RKO (cell line): Measurements from ENCODE around the gene RBFOX2.
"Not testable (repeated sequence)": the region's sequence is repeated elsewhere in the genome, so short reads cannot be mapped to it uniquely, and the experiment has no call there.

Source experiments
- DNase-seq: peaks from one replicate; pipeline ENCODE4 v3.0.0-alpha.2; 2016; ENCODE audit warnings: low spot score

RBFOX2 gene

DNA sequence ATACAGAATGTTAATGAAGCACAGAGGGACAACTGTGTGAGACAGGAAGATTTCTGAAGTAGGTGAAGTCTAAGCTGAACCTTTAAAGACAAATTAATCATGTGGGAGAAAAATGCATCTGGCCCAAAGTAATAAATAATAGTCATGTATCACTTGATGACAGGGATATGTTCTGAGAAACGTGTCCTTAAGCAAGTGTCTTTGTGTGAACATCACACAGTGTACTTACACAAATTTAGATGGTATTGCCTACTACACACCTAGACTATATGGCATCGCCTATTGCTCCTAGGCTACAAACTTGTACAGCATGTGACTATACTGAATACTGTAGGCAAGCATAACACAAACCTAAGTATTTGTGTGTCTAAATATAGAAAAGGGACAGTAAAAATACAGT, 198.3 kb downstream of the RBFOX2 start:
- DNase-seq, result no peak

DNA sequence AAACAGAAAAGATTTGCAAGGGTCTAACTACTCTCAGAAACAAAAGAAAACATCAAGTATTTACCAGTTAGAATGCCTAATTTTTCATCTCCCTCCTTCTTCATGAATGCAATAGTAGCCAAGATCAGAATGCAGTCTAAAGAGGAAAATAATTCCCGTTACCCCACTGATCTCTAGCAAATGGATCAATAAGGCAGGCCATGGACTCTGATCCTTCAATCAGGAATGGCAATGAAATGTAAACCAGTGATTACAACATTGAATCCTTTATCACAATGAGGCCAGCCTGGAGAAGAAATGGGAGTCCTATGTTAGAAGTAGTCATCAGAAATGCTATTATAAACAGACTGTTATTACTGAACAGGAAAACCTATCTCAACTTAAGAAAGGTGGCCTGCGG, 204.4 kb downstream of the RBFOX2 start:
- DNase-seq, result no peak

DNA sequence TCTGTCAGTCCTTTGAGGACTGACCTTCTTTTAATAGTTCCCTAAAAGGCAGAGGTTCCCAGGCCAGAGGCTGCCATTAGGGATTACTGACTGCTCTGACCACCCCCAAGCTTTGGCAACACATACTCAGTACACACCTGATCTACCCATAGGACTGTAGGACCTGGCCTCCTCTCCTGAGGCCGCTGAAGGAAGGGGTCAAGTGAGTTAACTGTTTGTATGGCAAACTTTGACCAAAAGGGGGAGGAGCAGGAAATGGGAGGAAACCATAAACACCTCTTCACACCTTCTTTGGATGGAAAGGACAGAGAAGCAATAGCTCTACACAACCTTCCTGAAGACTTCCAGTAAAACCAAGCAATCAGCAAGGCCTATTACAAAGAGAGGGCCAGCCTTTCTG, 207.0 kb downstream of the RBFOX2 start:
- DNase-seq, result no peak

- no peak for DNase-seq
Observed at GRCh38 chr22:35819421-35819820, 209.2 kb downstream of the RBFOX2 start.

DNA sequence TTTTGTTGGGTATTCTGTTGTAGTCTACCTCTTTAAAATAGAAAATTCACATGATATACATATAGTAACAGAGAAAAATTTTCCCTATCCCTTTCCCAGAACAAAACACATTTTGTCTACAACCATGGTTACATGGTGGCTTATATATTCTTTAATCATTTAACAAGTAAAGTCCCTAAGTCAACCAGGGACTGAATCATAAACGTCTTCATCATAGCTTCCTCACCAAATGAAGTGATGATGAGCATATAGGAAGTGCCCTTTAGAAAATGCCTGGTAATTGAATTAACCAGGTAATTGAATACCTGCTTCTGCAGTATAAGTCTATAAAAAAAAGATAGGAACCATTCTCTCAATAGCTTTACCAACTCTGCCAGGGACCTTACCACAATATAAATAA, 209.7 kb downstream of the RBFOX2 start:
- no peak for DNase-seq

DNA sequence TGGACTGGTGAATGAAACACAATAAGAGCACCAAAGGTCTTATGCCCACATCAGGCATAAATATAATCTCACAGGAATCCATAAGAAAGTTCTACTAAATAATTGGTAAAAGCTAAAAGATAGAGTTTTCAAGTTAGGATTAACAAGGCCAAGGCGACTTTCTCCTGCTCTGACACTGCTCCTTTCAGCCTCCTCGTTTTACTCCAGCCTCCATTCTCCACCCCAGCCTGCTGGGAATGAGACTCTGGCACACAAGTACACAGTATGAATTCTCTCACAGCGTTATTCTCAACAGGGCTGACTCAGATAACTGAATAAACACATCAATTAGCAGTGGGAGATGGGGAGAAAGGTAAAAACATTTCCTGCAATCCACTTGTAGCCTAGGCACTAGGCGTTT, 216.0 kb downstream of the RBFOX2 start:
- DNase-seq, result no peak

GRCh38 chr22:35811670-35812069, 217.0 kb downstream of the RBFOX2 start:
- DNase-seq, result no peak

GRCh38 chr22:35809816-35810215, 218.8 kb downstream of the RBFOX2 start:
- no peak for DNase-seq

DNA sequence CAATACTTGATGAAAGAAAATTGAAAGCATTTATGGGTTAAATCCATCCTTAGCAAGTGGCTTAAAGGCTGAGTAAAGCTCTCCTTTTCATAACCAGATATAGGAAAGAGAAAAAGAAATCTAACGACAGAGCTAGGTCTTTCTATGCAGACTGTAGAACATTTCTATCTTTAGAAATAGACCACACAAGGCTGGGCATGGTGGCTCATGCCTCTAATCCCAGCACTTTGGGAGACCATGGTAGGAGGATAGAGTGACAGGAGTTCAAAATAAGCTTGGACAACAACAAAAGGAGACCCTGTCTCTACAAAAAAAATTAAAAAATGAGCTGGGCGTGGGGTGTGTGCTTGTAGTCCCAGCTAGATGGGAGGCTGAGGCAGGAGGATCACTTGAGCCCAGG, 220.2 kb downstream of the RBFOX2 start:
- DNase-seq, result no peak

GRCh38 chr22:35806668-35807067, 222.0 kb downstream of the RBFOX2 start:
- not testable (repeated sequence) for DNase-seq

DNA sequence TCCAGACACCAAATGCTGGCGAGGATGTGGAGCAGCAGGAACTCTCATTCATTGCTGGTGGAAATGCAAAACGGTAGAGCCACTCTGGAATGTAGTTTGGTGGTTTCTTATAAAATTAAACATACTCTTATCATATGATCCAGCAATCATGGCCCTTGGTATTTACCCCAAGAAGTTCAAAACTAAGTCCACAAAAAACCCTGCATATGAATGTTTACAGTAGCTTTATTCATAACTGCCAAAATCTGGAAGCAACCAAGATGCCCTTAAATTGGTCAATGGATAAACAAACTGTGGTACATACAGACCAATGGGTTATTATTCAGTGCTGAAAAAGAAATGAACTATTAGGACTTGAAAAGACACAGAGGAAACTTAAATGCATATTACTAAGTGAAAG, 223.2 kb downstream of the RBFOX2 start:
- DNase-seq, result no peak

DNA sequence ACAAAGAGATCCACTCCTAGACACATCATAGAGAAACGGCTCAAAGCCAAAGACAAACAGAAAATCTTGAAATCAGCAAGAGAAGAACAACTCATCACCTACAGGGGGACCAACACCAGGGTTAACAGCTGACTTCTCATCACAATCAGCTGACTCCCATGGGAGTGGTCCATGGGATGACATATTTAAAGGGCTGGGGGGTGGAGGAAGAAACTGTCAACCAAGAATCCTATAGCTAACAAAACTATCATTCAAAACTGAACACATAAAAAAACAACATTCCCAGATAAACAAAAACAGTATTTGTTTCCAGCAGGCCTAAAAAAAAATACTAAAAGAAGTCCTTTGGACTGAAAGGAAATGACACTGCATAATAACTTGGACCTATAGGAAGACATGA, 224.2 kb downstream of the RBFOX2 start:
- no peak for DNase-seq

DNA sequence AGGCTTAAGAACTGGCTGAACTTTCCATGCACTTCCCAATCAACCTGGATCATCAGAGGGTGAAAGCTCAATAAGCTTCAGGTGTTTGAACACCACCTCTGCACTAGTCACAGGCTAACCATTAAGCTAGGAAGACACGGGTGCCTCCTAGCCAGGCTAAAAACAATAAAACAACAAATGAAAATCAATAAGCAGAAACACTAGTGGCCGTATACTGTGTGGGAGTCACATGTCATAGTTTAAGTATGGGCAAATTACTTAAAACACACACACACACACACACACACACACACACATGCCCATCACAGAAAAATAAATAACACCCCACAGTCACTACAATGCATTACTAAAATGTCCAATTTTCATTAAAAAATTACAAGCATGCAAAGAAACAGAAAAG, 225.7 kb downstream of the RBFOX2 start:
- no peak for DNase-seq

GRCh38 chr22:35801301-35801700, 227.3 kb downstream of the RBFOX2 start:
- DNase-seq, result not testable (repeated sequence)

GRCh38 chr22:35799150-35799549, 229.5 kb downstream of the RBFOX2 start:
- no peak for DNase-seq

GRCh38 chr22:35797411-35797810, 231.2 kb downstream of the RBFOX2 start:
- no peak for DNase-seq

GRCh38 chr22:35795476-35795875, 233.1 kb downstream of the RBFOX2 start:
- no peak for DNase-seq

- DNase-seq, result no peak
Observed at GRCh38 chr22:35792506-35792905, 236.1 kb downstream of the RBFOX2 start.

- DNase-seq, result not testable (repeated sequence)
Observed at GRCh38 chr22:35791788-35792187, 236.8 kb downstream of the RBFOX2 start.

GRCh38 chr22:35785181-35785923, 243.3 kb downstream of the RBFOX2 start:
- DNase-seq, result no peak

DNA sequence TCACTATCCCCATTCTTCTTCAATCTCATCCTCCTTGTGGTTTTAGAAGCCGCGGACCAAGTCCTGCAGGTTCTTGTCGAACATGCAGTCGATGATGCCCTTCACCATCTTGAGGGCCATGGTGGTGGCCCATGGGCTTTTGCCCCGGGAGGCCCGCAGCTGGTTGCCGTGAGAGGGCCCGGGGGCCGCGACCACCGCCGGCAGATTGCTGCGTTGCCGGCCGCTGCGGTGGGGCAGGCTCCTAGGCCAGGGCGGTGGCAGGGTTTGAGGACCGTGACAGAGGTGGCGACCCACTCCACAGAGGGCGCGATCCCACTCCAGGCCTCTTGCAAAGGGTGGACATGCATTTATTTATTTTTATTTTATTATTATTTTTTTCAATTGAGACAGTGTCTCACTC, 244.0 kb downstream of the RBFOX2 start:
- no peak for DNase-seq

DNA sequence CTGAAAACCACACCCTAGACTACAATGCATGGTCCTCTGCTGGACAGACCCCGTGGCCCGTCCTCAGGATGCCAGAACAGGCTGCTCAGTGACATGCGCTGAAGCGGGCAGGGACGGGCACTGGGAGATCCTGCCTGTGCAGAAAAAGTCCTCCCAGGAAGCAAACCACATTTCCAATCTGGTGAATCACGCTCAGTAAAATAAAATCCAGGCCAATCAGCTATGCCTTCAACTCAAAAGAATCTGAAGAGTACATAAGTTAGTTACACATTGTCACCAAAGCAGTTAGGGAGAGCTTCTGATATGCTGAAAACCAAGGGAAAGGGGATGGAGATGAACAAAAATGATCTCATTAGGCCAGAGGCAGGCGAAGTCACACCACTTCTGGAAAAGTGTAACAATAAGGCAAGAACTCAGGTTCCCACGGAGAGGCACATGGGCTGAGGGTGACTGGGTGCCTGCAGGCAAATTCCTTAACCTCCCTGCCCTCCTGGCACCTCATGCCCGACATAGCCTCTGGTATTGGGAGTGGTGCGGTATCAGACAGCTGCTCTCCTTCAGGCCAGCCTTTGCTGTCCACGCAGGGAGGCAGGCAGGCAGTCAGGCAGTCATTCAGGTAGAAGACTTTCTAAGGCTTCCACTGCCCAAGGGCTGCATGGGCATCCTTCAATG, 244.5 kb downstream of the RBFOX2 start:
- no peak for DNase-seq

DNA sequence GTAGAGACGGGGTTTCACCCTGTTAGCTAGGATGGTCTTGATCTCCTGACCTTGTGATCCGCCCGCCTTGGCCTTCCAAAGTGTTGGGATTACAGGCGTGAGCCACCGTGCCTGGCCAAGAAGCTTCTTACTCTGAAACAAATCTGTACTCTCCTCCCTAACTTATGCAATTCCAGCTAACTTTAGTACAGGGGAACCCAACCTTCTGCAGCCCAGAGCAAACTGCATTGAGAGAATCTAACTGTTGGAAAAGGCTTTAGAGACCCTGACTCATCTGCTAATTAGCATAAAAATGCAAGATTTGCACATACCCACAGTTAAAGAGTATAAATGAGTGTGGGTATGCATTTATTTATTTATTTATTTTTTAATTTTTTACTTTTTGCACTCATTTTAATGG, 246.1 kb downstream of the RBFOX2 start:
- no peak for DNase-seq

DNA sequence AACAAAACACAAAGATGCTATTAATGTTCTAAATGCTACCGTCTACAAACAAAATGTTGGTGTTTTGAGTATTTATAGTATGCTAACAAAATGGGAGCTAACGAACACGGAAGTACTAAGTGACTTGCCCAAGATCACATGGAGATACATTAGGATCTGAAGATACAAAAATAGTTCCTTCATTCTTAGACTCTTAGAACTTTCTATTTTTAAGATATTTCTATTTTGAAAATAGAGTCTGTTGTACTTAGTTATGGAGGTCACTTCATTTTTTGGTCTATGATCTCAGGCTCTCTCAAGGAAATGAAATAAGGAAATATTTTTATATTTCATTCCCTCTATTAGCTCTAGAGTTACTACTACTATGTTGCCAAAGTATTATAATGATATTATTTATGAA, 246.7 kb downstream of the RBFOX2 start:
- no peak for DNase-seq
